ENCODE results near the gene OPCML.

- TF ChIP-seq, protein P1, sequence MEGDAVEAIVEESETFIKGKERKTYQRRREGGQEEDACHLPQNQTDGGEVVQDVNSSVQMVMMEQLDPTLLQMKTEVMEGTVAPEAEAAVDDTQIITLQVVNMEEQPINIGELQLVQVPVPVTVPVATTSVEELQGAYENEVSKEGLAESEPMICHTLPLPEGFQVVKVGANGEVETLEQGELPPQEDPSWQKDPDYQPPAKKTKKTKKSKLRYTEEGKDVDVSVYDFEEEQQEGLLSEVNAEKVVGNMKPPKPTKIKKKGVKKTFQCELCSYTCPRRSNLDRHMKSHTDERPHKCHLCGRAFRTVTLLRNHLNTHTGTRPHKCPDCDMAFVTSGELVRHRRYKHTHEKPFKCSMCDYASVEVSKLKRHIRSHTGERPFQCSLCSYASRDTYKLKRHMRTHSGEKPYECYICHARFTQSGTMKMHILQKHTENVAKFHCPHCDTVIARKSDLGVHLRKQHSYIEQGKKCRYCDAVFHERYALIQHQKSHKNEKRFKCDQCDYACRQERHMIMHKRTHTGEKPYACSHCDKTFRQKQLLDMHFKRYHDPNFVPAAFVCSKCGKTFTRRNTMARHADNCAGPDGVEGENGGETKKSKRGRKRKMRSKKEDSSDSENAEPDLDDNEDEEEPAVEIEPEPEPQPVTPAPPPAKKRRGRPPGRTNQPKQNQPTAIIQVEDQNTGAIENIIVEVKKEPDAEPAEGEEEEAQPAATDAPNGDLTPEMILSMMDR (IDR thresholded peaks at IDR 0.05) = no peak
- no peak for TF ChIP-seq ZFX (IDR thresholded peaks at IDR 0.05; ENCODE audit: borderline replicate concordance)
These were observed 1086.4 kb downstream of the OPCML start for GRCh38 chr11:132445859-132446291.
